NCI-H526 (cell line): ENCODE results near the gene NACA.
"Not testable (repeated sequence)": the region's sequence is repeated elsewhere in the genome, so short reads cannot be mapped to it uniquely, and the experiment has no call there.

Experiments
- DNase-seq, 2 experiments: peaks; one replicate each; lab custom pipeline; 2025; lab: John Stamatoyannopoulos, UW

Gene NACA

DNA sequence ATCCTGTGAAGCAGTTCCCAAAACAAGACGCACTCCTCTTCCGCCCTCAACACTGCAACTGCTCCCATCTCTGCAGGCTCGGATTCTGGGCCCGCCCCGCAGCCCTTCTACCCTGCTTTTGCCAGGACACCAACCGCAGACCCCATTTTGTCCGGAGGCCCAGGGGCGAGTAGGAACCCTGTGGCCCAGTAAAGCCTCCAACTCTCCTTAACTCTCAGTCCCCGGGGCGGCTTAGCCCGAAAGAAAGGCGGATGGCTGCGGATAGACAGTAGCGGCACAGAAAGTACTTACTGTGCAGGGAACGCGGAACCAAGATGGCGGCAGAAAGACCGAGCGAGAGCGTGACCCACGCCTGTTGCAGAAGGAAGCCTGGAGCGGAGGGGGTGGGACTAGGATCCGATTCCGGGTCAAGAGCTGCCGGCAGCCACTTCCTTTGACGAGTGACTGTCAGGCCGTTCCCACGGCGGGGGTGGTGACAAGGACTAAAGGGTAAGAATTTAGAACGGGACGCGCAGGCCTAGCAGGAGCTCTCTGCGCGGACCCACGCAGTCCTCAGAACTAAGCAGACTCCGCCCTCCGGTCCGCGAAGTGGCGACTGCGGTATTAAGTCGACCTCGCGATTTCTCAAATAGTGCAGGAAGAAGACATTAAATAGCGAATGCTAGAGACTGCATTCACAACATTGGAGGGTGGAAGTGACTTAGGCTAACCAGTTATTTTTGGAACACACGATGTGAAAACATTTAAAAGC is at the start of gene NACA:
Gene NACA (minus strand): TSS at position 328 of the 751 bp plus-strand sequence. CDS start 778 bp downstream, outside the sequence.
- peak; percentile 96 to 98 for DNase-seq

DNA sequence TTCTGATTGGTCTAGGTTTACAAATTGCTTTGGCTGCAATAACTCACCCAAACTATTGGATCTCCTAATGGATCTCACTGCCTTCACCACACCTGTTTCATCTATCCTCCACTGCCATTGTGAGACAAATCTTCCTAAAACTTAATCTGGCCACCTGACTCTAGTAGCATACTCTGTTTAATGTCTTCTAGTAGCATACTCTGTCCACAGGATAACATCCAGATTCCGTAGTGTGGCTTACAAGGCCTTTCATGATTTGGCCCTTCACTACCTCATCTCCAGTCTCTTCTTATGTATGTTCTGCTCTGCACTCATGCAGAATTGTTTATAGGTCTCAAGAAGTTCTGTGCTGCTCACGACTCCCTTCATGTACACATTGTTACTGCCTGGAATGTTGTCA is 48.0 kb upstream of the NACA start:
- DNase-seq, result no peak

DNA sequence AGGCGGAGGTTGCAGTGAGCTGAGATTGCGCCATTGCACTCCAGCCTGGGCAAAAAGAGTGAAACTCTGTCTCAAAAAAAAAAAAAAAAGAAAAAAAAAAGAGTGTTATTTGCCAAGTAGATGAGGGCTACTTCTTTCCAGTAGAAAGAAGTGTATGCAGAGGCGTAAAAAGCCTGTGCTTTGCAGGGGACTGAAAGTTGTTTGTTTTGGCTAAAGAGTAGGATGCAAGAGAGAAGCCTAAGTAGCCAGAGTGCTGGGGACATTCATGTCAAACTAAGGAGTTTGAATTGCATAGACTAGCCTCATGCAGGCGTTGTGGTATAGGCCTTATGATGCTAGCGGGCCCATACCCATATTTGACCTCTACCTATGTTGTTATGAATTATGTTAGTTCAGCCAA is 47.5 kb upstream of the NACA start:
- DNase-seq, result no peak

DNA sequence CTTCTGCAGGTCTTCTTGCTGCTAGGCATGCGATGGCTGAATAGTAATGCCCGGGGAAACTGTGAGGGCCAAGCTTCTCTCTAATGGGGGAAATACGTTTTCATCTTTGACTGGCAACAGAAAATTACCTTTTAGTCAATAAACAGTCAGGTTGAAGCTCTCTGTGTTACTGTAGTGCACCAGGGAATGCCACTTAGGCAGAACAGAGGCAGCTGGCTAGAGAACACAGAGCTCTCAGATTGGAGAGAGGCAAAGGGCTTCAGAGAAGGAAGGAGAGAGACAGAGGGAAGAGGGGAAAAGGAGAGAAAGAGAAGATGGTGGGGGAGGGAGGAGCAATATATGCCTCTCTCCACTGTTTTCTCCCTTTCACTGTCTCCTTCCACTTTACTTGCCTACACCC is 44.8 kb upstream of the NACA start:
- DNase-seq, result no peak

DNA sequence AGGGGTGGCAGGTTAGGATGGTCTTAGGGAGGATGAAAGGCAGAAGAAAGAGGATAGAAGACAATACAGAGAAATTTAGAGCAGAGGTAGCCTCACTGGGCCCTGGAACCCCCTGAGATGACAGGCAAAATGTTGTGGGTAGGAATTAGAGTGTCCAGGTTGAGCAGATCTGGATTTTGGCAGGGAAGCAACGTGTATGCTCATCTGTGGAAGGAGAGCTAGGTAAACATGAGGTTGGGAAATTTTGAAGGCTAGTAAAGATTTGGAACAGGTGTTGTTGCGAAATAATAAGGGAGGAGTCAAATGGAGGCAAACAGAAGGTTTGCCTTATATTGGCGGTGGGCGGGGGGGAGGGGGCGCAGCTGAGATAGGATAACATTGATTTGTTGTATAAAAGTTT is 43.3 kb upstream of the NACA start:
- no peak for DNase-seq

DNA sequence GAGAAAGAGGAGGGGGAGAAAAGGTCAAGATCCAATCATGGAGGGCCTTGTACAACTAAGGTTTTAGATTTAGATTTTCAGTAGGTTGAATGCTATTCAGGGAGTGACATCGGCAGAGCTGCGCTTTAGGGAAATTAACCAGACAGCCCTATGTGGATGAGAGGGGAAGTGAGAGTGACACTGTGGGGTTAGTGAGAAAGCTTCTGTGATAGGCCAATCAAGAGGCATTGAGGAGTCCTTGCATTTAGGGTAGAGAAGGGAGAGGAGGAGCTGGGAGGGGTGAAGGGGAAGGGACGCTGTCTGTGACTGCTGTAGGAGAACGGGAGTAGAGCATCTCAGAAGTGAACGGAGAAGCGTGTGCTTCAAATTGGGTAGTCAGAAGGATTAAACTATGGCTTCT is 41.4 kb upstream of the NACA start:
- DNase-seq, result no peak

DNA sequence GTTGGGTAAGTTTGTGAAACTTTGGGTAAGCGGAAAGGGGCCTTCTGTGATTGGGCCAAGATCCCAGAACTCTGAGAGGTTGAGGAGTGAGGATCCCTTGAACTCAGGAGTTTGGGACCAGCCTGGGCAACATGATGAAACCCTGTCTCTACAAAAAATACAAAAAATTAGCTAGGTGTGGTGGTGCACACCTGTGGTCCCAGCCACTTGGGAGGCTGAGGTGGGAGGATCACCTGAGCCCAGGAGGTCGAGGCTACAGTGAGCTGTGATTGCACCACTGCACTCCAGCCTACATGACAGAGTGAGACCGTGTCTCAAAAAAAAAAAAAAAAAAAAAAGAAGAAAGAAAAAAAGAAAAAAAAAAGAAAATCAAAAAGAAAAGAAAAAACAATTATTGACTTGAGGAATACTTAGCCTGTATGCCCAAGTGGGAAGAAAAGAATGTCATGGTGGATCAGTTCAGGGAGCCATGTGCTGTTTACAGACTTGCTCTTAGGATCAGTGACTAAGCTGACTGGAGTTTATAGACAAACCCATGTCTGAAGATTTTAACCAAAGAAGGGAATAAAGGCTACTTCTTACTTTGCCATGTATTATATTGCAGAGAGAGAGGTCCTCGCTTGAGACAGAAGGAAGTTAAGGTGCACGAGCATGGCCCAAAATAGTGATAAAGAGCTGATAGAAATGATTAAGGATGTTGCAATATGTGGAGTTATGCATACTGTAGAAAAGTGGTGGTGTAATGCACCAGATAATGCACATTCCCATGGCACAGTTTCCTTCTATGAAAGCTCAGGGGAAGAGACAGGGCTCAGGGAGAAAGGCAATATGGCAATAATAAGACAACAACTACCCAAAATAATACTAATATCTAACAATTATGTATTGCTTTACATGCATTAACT is 38.9 kb upstream of the NACA start:
- DNase-seq, result no peak

DNA sequence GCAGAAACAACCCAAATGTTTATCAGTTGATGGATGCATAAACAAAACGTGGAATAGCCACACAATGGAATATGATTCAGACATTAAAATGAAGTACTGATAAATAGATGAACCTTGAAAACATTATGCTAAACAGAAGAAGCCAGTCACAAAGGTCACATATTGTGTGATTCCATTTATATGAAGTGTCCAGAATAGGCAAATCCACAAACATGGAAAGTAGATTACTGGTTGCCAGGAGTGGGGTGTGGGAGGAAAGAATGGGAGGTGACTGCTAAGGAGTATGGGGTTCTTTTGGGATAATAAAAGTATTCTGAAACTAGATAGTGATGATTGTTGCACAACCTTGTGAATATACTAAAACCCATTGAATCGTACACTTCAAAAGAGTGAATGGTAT is 36.7 kb upstream of the NACA start:
- peak in 1 of 2 experiments; percentile 10 for DNase-seq

DNA sequence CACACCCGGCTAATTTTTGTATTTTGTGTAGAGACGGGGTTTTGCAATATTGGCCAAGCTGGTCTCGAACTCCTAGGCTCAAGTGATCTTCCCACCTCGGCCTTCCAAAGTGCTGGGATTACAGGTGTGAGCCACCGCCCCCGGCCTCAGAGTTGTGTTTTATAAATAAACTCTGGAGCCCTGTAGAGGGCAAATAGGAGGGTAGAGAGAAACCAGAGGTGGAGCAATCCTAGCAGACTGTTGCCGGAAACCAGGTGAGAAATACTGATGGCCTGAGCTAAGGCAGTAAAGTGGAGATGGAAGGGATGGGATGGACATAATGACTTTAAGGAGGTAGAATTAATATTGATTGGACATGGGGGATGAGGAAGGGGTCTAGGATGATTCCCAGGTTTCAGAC is 35.4 kb upstream of the NACA start:
- DNase-seq, result no peak

DNA sequence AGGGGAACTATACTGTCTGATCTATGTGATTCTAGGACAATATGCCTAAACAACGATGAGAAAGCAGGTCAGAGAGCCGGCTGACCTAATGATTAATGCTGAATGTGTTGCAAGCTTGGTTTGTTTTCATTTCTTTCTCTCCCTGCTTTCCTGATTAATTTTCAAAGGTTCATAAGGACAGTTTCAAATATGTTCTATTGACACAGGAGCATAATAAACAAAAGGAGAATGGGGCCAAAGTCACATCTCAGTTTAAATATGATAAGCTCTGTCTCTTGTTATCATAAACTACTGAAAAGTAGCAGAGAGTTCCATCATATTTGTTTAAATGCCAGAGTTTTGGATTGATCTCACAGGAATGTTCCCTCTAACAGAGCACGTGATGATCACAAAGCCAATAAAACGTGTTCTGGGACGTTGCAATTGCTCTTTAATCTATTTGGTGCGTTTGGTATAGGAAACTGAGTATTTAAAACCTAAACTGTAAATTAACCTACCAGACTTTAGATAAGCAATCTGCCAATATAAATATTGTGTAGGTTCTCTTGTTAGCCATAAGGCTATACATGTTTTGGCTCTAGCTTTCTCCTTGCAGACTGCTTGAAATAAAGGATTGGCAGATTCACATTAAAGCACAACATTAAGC is 34.3 kb upstream of the NACA start:
- no peak for DNase-seq

DNA sequence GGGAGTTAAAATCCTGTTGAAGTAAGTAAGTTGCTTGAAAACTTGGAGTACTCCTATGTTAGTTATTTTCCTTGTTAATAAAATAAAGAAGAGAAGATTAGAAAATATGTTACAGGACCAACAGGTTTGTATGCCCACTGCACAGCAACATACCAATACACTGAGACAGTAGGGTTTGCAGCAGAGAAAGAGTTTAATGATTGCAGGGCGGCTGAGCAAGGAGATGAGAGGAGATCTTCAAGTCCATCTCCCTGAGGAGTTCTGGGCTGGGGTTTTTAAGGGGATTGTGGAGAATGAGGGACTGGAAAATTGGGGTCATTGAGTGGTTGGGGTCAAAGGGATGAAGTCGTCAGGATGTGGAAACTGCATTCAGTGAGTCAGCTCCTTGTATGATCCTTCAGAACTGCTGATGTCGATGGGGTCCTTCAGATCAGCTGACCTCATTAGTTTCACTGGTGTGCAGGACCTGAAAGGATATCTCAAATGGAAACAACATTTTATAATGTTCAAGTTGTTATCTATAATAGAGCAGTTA is 33.7 kb upstream of the NACA start:
- DNase-seq, result no peak

DNA sequence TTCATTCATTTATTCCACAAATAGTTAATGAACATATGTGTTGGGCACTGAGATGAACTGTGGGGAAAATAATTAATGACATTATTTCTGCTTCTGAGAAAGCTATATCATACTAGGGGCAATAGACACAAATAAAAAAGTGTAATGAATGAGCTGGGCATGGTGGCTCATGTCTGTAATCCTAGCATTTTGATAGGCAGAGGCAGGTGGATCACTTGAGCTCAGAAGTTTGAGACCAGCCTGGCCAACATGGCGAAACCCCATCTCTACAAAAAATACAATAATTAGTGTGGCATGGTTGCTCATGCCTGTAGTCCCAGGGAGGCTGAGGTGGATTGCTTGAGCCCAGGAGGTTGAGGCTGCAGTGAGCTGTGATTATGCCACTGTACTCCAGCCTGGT is 32.9 kb upstream of the NACA start:
- not testable (repeated sequence) for DNase-seq

DNA sequence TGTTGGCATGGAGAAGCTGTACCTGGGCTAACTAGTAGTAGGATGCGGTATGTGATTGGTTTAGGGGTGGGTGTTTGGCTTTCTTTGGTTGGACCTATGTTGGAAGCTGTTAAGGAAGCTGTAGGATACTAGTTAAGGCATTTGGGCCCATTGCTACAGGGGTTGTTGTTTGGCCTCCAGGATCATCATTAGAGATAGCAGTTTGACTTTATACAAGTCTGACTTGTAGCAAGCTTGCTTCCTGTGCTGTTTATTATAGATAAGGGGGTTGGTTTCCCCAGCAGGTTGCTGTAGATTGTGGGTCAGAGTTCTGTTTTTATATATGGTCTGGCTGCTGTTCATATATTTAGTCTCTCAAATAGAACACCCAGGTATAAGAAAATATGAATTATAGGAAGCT is 28.5 kb upstream of the NACA start:
- DNase-seq, result no peak

DNA sequence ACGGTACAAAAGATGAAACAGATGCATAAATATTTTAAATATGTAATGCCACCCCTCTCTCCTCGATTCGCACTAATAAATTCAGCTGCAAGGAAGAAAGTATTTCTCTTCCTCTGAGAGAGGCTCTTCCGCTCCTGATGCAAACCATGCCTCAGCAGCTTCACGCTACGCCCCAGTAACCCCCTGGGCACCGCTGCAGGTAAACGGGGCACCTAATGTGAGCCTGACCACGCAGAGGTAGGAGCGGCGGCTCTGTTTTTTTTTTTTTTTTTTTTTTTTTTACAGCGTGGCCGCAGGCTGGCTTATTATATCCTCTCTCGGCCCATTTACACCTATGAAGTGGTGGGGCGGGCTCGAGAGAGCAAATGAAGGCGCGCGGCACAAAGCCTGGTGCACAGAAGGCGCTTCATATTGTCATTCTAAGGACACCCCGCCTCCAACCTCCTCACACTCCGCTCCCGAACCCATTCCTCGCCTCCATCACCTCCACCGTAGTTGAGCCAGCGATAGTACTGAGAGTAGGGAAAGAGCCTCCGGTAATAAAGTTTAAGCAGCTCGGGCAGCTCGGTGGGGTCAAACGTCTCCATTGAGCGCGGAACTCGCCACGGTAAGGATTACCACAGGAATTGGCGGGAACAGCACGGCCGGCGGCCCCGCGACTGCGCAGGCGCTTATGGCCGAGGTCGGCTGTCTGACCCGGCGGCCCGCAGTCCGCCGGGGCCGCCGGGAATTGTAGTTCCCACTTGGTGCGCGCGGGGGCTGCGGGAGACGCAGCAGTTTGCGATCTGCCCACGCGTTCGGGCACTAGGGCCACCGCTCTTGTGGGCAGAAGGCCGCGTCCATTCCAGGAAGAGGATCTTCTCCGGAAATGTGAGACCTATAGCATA is 26.9 kb upstream of the NACA start, which contains the start of gene PRIM1:
Gene PRIM1 (minus strand): TSS at position 612 of the 887 bp plus-strand sequence. CDS start 25 bp downstream, at position 587.
- peak; percentile 71 to 94 for DNase-seq

DNA sequence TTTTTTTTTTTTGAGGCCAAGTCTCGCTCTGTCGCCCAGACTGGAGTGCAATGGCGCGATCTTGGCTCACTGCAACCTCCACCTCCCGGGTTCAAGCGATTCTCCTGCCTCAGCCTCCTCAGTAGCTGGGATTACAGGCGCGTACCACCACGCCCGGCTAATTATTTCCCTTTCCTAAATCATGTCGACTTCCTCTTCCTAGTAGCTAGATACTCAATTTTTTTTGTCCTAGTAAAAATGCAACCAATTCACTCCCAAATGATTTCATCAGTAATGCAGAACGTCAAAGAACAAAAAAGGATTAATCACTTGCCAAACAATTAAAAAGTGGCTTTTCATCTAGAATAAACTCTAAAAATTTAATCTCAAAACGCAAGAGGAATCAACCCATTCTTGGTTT is 25.5 kb upstream of the NACA start:
- not testable (repeated sequence) for DNase-seq

DNA sequence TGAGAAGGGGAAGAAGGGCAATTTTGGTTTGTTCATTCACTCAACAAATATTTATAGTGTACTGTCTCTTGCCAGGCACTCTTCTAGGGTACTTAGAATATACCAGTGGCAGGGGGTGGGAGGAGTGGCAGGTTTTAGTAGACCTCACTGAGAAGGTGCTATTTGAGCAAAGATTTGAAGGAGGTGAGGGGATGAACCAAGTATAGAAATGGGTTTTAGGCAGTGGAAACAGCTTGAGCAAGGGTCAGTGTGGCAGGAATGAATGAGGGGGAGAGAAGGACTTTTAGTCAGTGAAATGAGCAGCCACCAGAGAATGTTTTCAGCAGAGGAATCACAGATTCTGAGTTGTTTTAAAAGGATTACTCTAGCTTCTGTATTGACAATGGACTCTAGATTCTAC is 24.8 kb upstream of the NACA start:
- DNase-seq, result no peak

DNA sequence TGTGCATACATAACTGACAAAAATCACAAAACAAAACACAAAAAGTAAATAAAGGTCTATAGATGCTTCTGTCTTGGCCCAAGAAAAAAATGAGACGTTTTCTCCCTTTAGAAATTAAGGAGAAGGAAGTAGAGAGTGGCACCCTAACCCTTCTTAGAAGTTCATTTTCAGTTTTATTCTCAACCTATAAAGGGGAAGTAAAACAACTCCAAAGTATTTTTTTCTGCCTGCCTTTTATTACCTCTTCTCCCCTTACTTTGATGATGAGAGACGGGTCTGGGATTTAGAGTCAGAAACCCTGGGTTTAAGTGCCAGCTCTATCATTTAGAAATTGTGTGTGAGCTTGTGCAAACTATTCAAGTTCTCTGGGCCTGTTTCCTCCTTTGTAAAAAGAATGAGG is 24.3 kb upstream of the NACA start:
- DNase-seq, result no peak

DNA sequence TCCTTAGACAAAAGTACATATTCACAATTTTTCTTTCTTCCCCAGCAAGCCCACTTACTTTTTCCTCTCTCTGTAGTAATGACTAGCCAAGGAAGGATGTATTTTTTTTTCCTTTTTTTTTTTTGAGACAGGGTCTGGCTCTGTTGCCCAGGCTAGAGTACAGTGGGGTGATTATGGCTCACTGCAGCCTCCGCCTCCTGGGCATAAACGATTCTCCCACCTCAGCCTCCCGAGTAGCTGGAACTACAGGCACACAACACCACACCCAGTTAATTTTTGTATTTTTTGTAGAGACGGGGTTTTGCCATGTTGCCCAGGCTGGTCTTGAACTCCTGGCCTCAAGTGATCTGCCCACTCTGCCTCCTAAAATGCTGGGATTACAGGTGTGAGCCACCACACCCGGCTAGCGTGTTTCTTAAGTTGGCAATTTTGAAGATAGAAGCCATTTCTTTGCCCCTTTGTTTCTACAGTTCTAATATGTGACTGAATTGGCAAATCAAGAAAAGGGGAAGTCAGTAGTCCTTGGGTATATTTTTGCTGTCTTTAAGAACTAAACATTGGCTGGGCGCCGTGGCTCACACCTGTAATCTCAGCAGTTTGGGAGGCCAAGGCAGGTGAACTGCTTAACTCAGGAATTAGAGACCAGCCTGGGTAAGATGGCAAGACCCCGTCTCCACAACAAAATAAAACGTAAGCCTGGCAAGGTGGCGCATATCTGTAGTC is 3.2 kb upstream of the NACA start:
- DNase-seq, result no peak

DNA sequence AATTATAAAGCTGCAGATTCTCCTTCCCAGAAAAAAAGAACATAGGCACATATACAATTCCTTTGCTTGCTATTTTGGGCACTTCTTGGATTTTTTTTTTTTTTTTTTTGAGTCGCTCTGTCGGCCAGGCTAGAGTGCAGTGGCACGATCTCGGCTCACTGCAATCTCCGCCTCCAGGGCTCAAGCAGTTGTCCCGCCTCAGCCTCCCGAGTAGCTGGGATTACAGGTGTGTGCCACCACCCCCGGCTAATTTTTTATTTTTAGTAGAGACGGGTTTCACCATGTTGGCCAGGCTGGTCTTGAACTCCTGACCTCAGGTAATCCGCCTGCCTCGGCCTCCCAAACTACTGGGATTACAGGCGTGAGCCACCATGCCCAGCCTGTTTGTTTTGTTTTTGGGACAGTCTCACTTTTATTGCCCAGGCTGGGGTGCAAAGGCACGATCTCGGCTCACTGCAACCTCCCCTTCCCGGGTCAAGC is 1.1 kb upstream of the NACA start:
- not testable (repeated sequence) for DNase-seq

DNA sequence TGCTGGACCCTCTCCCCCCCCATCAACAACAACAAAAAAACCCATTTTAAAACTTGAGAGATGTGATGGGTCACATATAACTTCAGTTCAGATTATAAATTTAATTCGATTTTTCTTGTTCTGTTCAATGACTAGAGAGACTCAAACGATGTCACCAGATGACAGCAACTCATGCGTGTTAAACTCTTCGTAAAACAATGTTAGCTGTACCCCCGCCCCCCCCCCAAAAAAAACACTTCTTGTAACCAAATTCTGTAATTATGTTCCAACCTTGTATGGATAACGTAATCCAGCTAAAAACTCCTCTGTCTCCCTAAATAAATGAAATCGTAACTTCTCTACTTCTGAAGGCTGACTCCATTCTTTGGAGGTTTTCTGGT is 614 bp upstream of the NACA start:
- no peak for DNase-seq

DNA sequence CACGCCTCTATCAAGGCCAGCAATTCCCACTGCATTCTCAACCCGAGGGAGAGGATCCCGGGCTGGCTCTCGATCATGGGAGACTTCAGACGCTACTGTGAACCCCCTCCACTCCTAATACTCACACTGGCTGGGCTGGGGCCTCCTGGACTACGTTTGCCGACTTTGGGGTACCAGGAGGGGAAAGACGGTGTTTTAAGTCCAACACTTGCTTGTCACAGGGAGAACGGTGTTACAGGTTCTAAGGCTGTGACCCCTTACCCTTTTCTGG is 463 bp downstream of the NACA start:
- no peak for DNase-seq
